Prostate gland (tissue), 2 donors: ENCODE measurements around the gene TASP1.

Experiments
- POLR2A ChIP-seq: fragments of 450-650 bp; IDR thresholded peaks from one replicate; pipeline ENCODE4 v1.6.1; 2016; ENCODE audit warnings: antibody characterized with exemption, mild to moderate bottlenecking
- TF ChIP-seq, protein P1 (sequence below), 4 experiments: fragments of 200-600 bp in 2 of 4; fragments of 450-650 bp in 2 of 4; sonication (generic) in 2 of 4; IDR thresholded peaks; 1 replicate in 3 of 4; 2 replicates in 1 of 4; pipeline ENCODE4 v1.5.1; 2016 to 2019; ENCODE audit warnings: antibody characterized with exemption in 4 of 4, mild to moderate bottlenecking in 2 of 4, moderate library complexity in 2 of 4

DNA sequence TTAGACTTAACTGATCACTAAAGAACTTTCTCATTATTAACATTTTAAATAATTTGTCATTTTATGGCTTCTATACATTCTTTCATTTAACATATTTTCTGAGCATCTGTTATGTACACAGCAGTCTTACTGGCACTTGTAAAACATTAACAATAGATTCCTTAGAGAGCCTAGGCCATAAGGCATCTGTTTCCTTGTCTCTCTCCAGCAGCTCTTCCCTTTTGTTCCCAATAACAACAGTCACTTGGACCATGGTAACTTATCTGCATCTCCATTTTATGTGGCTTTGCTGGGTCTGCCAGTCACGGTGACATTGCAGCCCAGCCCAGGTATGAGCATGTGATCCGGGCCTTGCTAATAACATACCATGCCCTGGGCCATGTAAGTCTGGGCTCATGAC is 11.7 kb upstream of the TASP1 start:
- TF ChIP-seq, protein P1, sequence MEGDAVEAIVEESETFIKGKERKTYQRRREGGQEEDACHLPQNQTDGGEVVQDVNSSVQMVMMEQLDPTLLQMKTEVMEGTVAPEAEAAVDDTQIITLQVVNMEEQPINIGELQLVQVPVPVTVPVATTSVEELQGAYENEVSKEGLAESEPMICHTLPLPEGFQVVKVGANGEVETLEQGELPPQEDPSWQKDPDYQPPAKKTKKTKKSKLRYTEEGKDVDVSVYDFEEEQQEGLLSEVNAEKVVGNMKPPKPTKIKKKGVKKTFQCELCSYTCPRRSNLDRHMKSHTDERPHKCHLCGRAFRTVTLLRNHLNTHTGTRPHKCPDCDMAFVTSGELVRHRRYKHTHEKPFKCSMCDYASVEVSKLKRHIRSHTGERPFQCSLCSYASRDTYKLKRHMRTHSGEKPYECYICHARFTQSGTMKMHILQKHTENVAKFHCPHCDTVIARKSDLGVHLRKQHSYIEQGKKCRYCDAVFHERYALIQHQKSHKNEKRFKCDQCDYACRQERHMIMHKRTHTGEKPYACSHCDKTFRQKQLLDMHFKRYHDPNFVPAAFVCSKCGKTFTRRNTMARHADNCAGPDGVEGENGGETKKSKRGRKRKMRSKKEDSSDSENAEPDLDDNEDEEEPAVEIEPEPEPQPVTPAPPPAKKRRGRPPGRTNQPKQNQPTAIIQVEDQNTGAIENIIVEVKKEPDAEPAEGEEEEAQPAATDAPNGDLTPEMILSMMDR (IDR thresholded peaks at IDR 0.05) = no peak
- no peak for TF ChIP-seq POLR2A
